Right lobe of liver (tissue), 6 donors: Measurements from ENCODE around the gene CYYR1. TPM values are rescaled to one million over a fixed set of nuclear protein-coding genes. Genes with fewer than 3 reads are reported as not detected.

ENCODE experiments used
- ATAC-seq, 4 donors: fragments of 200-7000 bp; cut with Tn5 transposase; one replicate each; pipeline ENCODE4 v1.9.1; 2020; ENCODE audit warnings: mild to moderate bottlenecking in 4 of 4, moderate library complexity in 4 of 4
- DNase-seq, 3 donors: peaks; one replicate each; pipeline ENCODE4 v3.0.0-alpha.2; 2020
- H3K27ac ChIP-seq, 3 donors: fragments of 200-600 bp; one replicate each; pipeline ENCODE4 v1.8.0; 2022
- H3K27me3 ChIP-seq, 2 donors: fragments of 200-600 bp; one replicate each; pipeline ENCODE4 v1.8.0; 2022
- H3K36me3 ChIP-seq, 4 donors: fragments of 200-600 bp; sonication (generic) in 1 of 4; one replicate each; pipeline versions ENCODE4 v1.5.1 to v1.8.0; 2017 to 2022; ENCODE audit warnings: control low read depth in 1 of 4
- H3K4me1 ChIP-seq, 4 donors: fragments of 200-600 bp; sonication (generic) in 1 of 4; one replicate each; pipeline versions ENCODE4 v1.5.1 to v1.8.0; 2017 to 2022; ENCODE audit warnings: control low read depth in 1 of 4
- H3K4me3 ChIP-seq, 3 donors: fragments of 200-600 bp; one replicate each; pipeline ENCODE4 v1.8.0; 2022
- H3K9me3 ChIP-seq, 4 donors: fragments of 200-600 bp; sonication (generic) in 1 of 4; one replicate each; pipeline versions ENCODE4 v1.5.1 to v1.8.0; 2017 to 2022; ENCODE audit warnings: control low read depth in 1 of 4
- POLR2A ChIP-seq: fragments of 450-650 bp; IDR thresholded peaks from one replicate; pipeline ENCODE4 v1.6.1; 2017; ENCODE audit warnings: antibody characterized with exemption, mild to moderate bottlenecking
- WGBS: methylation state at CpG from one replicate; pipeline ENCODE4 v1.1.6; 2018; ENCODE audit warnings: low coverage, low lambda C conversion rate; ENCODE audit not compliant: insufficient coverage; ENCODE audit errors: missing lambda C conversion rate; 5-methylcytosine and 5-hydroxymethylcytosine counted together
- intact Hi-C, 2 donors: fragments of 100-400 bp; cut with DNase I; formaldehyde crosslinking; loops; one replicate each; pipeline versions ENCODE4 v1.11.2 to v1.14.1; 2022
- total RNA-seq, 6 experiments: library from RNA; depleted of rRNA in 2 of 6; stranded (reverse); fragments of >200 nt in 2 of 6; fragmentation: NEBNext Ultra II Directional in 3 of 6; extraction: Animal tissue kit (Norgen Biotek cat#: 25700) in 3 of 6; gene quantifications; one replicate each; pipeline versions ENCODE4 v1.1.0 to v1.2.4, GENCODE V29; 2016 to 2023
- TF ChIP-seq, protein P1 (sequence below), 4 donors: fragments of 200-600 bp in 3 of 4; fragments of 450-650 bp in 1 of 4; IDR thresholded peaks; one replicate each; pipeline versions ENCODE4 v1.5.1 to v1.8.0; 2016 to 2022; ENCODE audit warnings: antibody characterized with exemption in 4 of 4, mild to moderate bottlenecking in 2 of 4
- donor health status: DM: no; HTN: yes; CAD: no.
- donor health status: DM: no; HTN: no; CAD: no.
- donor health status: DM: no; HTN: no; CAD: no.
- donor health status: DM: no; HTN: yes; CAD: no.
- donor health status: DM: no; HTN: yes; CAD: no.

Gene CYYR1
- total RNA-seq, 6 experiments from 2014 or later: 1.4 to 3.3 (median 2.0) TPM

DNA sequence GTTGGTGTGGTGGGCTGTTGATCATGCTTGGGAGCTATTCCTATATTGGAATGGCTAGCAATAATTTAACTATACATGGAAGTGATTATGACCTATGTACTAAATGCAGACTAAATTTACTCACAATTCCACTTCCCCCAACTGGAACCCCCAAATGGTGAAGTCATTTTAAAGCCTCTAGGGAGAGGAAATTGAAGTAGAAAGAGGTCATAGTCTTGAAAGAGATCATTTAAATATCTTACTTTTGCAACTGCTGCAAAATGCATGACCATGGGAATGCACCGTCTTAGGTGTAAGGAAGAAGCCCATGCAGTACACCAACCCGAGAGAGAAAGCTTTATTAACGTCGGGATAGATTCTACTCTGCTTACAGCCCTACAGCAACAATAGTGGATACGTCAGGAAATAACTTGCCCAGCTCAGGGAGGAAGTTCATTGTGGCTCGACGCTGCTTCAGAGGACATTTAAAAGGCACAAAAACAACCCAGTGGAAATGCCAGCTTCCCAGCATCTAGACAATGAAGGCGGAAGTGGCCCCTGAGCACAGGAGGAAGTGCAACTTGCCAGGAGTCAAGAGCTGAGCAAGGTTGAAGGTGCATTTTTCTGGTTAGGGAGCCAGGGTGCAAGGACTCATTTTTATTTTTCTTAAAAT is 26.5 kb downstream of the CYYR1 start:
- intact Hi-C loops: no loop called here
- TF ChIP-seq, protein P1, sequence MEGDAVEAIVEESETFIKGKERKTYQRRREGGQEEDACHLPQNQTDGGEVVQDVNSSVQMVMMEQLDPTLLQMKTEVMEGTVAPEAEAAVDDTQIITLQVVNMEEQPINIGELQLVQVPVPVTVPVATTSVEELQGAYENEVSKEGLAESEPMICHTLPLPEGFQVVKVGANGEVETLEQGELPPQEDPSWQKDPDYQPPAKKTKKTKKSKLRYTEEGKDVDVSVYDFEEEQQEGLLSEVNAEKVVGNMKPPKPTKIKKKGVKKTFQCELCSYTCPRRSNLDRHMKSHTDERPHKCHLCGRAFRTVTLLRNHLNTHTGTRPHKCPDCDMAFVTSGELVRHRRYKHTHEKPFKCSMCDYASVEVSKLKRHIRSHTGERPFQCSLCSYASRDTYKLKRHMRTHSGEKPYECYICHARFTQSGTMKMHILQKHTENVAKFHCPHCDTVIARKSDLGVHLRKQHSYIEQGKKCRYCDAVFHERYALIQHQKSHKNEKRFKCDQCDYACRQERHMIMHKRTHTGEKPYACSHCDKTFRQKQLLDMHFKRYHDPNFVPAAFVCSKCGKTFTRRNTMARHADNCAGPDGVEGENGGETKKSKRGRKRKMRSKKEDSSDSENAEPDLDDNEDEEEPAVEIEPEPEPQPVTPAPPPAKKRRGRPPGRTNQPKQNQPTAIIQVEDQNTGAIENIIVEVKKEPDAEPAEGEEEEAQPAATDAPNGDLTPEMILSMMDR (IDR thresholded peaks at IDR 0.05): no peak
- TF ChIP-seq POLR2A: no peak
- H3K36me3 ChIP-seq: no peaks in the 10 kb centered on the region
- DNase-seq: peak; percentile 21 to 50 (median 50)
- no peaks in the 10 kb centered on the region for H3K27me3 ChIP-seq
- no peak overlapping the region for H3K27ac ChIP-seq
- ATAC-seq: peak; percentile 61 to 72 (median 66)
- H3K4me1 ChIP-seq: no peaks in the 10 kb centered on the region
- WGBS: 14% methylated on average over 5 of the region's 8 CpGs
- H3K4me3 ChIP-seq: no peak overlapping the region
- no peaks in the 10 kb centered on the region for H3K9me3 ChIP-seq

DNA sequence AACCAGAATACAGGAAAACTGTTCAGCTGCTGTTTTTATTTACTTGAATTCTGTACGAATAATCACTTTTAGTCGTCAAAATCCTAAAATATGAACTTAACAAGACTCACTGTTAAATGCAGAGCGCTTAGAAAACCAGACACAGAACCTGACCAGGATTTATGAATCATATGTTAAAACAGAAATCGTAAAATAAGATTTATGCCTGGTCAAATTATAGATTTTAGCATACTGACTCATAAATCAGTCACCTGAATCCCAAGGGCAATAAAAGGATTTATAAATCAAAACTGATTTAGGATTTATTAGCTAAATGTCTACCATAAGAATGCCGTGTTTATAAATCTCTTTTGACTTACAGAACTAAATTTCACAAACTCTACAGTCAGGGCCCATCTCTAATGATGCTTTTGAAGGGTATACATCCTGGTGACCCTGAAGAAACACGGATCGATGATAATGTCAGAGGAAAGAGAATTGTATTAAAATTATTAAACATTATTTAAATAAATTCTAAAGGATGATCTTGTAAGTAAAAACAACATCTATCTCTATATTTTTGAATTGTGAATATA is 28.8 kb downstream of the CYYR1 start:
- no peaks in the 10 kb centered on the region for H3K9me3 ChIP-seq
- H3K4me1 ChIP-seq: no peaks in the 10 kb centered on the region
- DNase-seq (no peak), ATAC-seq (no peak)
- H3K27me3 ChIP-seq: no peaks in the 10 kb centered on the region
- H3K4me3 ChIP-seq: no peak overlapping the region
- WGBS: 65% methylated on average over 7 of the region's 7 CpGs
- intact Hi-C loops: no loop called here
- no peaks in the 10 kb centered on the region for H3K36me3 ChIP-seq
- H3K27ac ChIP-seq: no peak overlapping the region
- TF ChIP-seq POLR2A: no peak
- TF ChIP-seq, protein P1 (IDR thresholded peaks at IDR 0.05): no peak

DNA sequence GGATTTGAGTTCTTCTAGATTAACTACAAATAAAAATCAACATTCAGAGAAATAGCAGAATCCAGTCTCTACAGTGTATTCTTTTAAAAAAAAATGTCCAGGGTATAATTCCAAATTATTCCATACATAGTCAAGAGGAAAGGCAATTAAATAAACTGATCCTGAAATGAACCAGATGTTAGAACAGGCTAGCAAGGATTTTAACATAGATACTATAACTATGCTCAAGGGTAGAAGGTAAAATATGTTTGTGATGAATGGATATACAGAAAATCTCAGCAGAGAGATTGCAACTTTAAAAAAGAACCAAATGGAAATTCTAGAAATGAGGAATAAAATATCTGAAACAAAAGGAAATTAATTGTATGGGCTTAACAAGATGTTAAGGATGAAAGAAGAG is 32.4 kb downstream of the CYYR1 start:
- Histone ChIP-seq H3K4me1 (no peaks in the 10 kb centered on the region), H3K27me3 (no peaks in the 10 kb centered on the region), H3K27ac (no peak overlapping the region), H3K9me3 (no peaks in the 10 kb centered on the region), H3K4me3 (no peak overlapping the region), H3K36me3 (no peaks in the 10 kb centered on the region)
- DNase-seq: no peak
- intact Hi-C loops: no loop called here
- no peak for ATAC-seq
- no peak for TF ChIP-seq POLR2A
- TF ChIP-seq, protein P1 (IDR thresholded peaks at IDR 0.05): no peak

DNA sequence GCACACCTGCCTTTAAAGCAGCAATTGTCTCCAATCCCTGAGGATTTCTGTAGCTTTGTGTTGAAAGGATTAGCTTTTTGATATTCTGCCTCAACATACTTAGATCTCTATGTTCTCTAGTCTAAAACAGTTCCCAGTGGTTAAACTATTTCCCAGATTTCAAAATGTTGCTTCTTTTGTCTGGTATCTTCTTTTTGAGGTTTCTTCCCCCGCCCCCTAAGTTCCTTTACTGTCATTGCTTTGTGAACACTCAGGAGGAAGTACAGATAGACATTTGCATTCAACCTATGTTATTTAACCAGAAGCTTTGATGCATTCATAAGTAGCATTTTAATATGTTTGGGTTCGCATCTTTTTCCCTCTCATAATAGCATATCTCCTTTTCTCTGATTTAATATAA is 33.5 kb downstream of the CYYR1 start:
- Histone ChIP-seq H3K27ac (no peak overlapping the region), H3K27me3 (no peaks in the 10 kb centered on the region), H3K9me3 (no peaks in the 10 kb centered on the region), H3K36me3 (no peaks in the 10 kb centered on the region), H3K4me1 (no peaks in the 10 kb centered on the region), H3K4me3 (no peak overlapping the region)
- DNase-seq: no peak
- intact Hi-C loops: no loop called here
- ATAC-seq: no peak
- WGBS: 65% methylated on average over 2 of the region's 2 CpGs
- TF ChIP-seq, protein P1 (IDR thresholded peaks at IDR 0.05): no peak
- TF ChIP-seq POLR2A: no peak
